ENCODE measurements around the gene PTPRQ.

Gene PTPRQ

GRCh38 chr12:80412343-80412953 lies 31.6 kb upstream of the PTPRQ start:
- H3K4me3 ChIP-seq (ENCODE audit: low read depth, low read length): no peak overlapping the region
- peak; percentile 53 for TF ChIP-seq CTCF (IDR thresholded peaks at IDR 0.05; ENCODE audit: low read depth, low read length, missing control alignments)
- DNase-seq (ENCODE audit: low read depth): peak; percentile 19

GRCh38 chr12:80413462-80413861 lies 30.6 kb upstream of the PTPRQ start:
- no peak for TF ChIP-seq CTCF (IDR thresholded peaks at IDR 0.05; ENCODE audit: low read depth, low read length, missing control alignments)
- no peak for DNase-seq (ENCODE audit: low read depth)
- no peak overlapping the region for H3K4me3 ChIP-seq (ENCODE audit: low read depth, low read length)

GRCh38 chr12:80415466-80415865 lies 28.6 kb upstream of the PTPRQ start:
- no peak for TF ChIP-seq CTCF (IDR thresholded peaks at IDR 0.05; ENCODE audit: low read depth, low read length, missing control alignments)
- no peak for DNase-seq (ENCODE audit: low read depth)
- H3K4me3 ChIP-seq (ENCODE audit: low read depth, low read length): no peak overlapping the region

GRCh38 chr12:80419644-80420043 lies 24.4 kb upstream of the PTPRQ start:
- H3K4me3 ChIP-seq (ENCODE audit: low read depth, low read length): no peak overlapping the region
- no peak for DNase-seq (ENCODE audit: low read depth)
- no peak for TF ChIP-seq CTCF (IDR thresholded peaks at IDR 0.05; ENCODE audit: low read depth, low read length, missing control alignments)

- DNase-seq (ENCODE audit: low read depth): no peak
- H3K4me3 ChIP-seq (ENCODE audit: low read depth, low read length): no peak overlapping the region
- TF ChIP-seq CTCF (IDR thresholded peaks at IDR 0.05; ENCODE audit: low read depth, low read length, missing control alignments): no peak
Measured at GRCh38 chr12:80420075-80420474, 24.0 kb upstream of the PTPRQ start.

- H3K4me3 ChIP-seq (ENCODE audit: low read depth, low read length): no peak overlapping the region
- no peak for DNase-seq (ENCODE audit: low read depth)
- no peak for TF ChIP-seq CTCF (IDR thresholded peaks at IDR 0.05; ENCODE audit: low read depth, low read length, missing control alignments)
Measured at GRCh38 chr12:80422550-80422949, 21.5 kb upstream of the PTPRQ start.

GRCh38 chr12:80432061-80432460 lies 12.0 kb upstream of the PTPRQ start:
- no peak overlapping the region for H3K4me3 ChIP-seq (ENCODE audit: low read depth, low read length)
- DNase-seq (ENCODE audit: low read depth): no peak
- no peak for TF ChIP-seq CTCF (IDR thresholded peaks at IDR 0.05; ENCODE audit: low read depth, low read length, missing control alignments)
